Loucy (cell line): ENCODE results near the gene PRXL2B.

Experiments used
- EZH2phosphoT487 ChIP-seq: fragments of 200-600 bp; IDR thresholded peaks from 2 replicates; pipeline ENCODE4 v1.6.1; 2018; ENCODE audit warnings: antibody characterized with exemption, mild to moderate bottlenecking, moderate library complexity, borderline replicate concordance
- TF ChIP-seq, protein P1 (sequence below): fragments of 200-600 bp; sonication (generic); conservative IDR thresholded peaks from 2 replicates; pipeline ENCODE4 v1.5.1; 2014; ENCODE audit warnings: mild to moderate bottlenecking, antibody characterized with exemption, low read length

DNA sequence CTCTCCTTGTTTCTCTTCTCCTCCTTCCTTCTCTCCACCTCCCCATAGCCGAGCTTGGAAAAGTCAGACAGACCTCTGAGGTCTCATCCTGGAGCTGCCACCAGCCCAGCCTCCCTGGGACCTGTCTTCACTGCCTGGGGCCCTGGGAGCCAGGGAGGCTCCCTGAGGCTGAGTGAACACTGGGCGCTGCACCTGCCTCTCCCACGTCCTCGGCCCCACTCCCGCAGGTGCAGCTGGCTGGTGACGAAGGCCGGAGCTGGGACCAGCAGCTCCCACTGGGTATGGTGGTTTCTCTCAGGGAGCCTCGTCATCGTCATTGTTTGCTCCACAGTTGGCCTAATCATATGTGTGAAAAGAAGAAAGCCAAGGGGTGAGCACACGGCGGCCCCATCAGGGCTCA is 25.1 kb upstream of the PRXL2B start:
- TF ChIP-seq, protein P1, sequence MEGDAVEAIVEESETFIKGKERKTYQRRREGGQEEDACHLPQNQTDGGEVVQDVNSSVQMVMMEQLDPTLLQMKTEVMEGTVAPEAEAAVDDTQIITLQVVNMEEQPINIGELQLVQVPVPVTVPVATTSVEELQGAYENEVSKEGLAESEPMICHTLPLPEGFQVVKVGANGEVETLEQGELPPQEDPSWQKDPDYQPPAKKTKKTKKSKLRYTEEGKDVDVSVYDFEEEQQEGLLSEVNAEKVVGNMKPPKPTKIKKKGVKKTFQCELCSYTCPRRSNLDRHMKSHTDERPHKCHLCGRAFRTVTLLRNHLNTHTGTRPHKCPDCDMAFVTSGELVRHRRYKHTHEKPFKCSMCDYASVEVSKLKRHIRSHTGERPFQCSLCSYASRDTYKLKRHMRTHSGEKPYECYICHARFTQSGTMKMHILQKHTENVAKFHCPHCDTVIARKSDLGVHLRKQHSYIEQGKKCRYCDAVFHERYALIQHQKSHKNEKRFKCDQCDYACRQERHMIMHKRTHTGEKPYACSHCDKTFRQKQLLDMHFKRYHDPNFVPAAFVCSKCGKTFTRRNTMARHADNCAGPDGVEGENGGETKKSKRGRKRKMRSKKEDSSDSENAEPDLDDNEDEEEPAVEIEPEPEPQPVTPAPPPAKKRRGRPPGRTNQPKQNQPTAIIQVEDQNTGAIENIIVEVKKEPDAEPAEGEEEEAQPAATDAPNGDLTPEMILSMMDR, result no peak
- TF ChIP-seq EZH2phosphoT487, result no peak
